A673 (cell line): Measurements from ENCODE around the gene ANKRD13D.

Experiments
- CTCF ChIP-seq: fragments of 300-800, 200-600 bp; sonication (generic); conservative IDR thresholded peaks from 2 replicates; pipeline ENCODE4 v1.5.1; 2017; ENCODE audit warnings: low read depth, mild to moderate bottlenecking, antibody characterized with exemption, low read length, moderate library complexity, mixed read lengths
- EZH2 ChIP-seq: fragments of 200-600 bp; sonication (generic); IDR thresholded peaks from 2 replicates; pipeline ENCODE4 v1.6.1; 2017; ENCODE audit warnings: borderline replicate concordance, low read depth, mild to moderate bottlenecking, mixed read lengths, antibody characterized with exemption, low read length; ENCODE audit not compliant: poor library complexity, severe bottlenecking

GRCh38 chr11:67278135-67278938 is 10.8 kb upstream of the ANKRD13D start:
- TF ChIP-seq CTCF (no peak), EZH2 (no peak)
